ENCODE measurements around the gene NEDD8.

Gene NEDD8

GRCh38 chr14:24277071-24277470 lies 44.9 kb upstream of the NEDD8 start:
- ATAC-seq (ENCODE audit: insufficient read depth, low read depth) (no peak), DNase-seq (no peak)
- no peak overlapping the region for H3K27ac ChIP-seq (ENCODE audit: low read length)
- H3K9me3 ChIP-seq (ENCODE audit: insufficient read depth, low read length, severe bottlenecking), result no peaks in the 10 kb centered on the region
- no peaks in the 10 kb centered on the region for H4K20me1 ChIP-seq (ENCODE audit: insufficient read depth, low read length)
- TF ChIP-seq EZH2 (IDR thresholded peaks at IDR 0.05; ENCODE audit: borderline replicate concordance, low read depth, low read length, severe bottlenecking) (no peak), CTCF (IDR thresholded peaks at IDR 0.05; ENCODE audit: borderline replicate concordance, extremely low read depth, low read length, poor library complexity, severe bottlenecking) (no peak)
- no peaks in the 10 kb centered on the region for H3K36me3 ChIP-seq (ENCODE audit: insufficient read depth, low read length)
- no peak overlapping the region for H2AFZ ChIP-seq (ENCODE audit: low read depth, low read length)
- 0 out of 2 replicates have a peak, but pooled peaks cover under 1% of the 10 kb centered on the region for H3K79me2 ChIP-seq (ENCODE audit: insufficient read depth, low read length)
- H3K4me3 ChIP-seq (ENCODE audit: low read depth in 1 of 2, low read length in 2 of 2), result no peak overlapping the region
- H3K4me2 ChIP-seq (ENCODE audit: insufficient read depth, low read length), result no peak overlapping the region
- peaks cover 8% of the 10 kb centered on the region for H3K4me1 ChIP-seq (ENCODE audit: insufficient read depth, low read length)
- H3K9ac ChIP-seq (ENCODE audit: low read depth, low read length), result no peak overlapping the region
- H3K27me3 ChIP-seq (ENCODE audit: insufficient read depth, low read length, poor library complexity), result no peaks in the 10 kb centered on the region

GRCh38 chr14:24274101-24274543 lies 42.0 kb upstream of the NEDD8 start:
- Histone ChIP-seq H2AFZ (ENCODE audit: low read depth, low read length) (no peak overlapping the region), H3K36me3 (ENCODE audit: insufficient read depth, low read length) (no peaks in the 10 kb centered on the region), H3K79me2 (ENCODE audit: insufficient read depth, low read length) (peaks cover 6% of the 10 kb centered on the region; the same call in 1 of the 2 replicates), H3K9me3 (ENCODE audit: insufficient read depth, low read length, severe bottlenecking) (no peaks in the 10 kb centered on the region), H3K4me2 (ENCODE audit: insufficient read depth, low read length) (no peak overlapping the region), H3K4me1 (ENCODE audit: insufficient read depth, low read length) (peaks cover 27% of the 10 kb centered on the region), H3K9ac (ENCODE audit: low read depth, low read length) (no peak overlapping the region), H4K20me1 (ENCODE audit: insufficient read depth, low read length) (no peaks in the 10 kb centered on the region), H3K27ac (ENCODE audit: low read length) (no peak overlapping the region), H3K4me3 (ENCODE audit: low read depth in 1 of 2, low read length in 2 of 2) (no peak overlapping the region), H3K27me3 (ENCODE audit: insufficient read depth, low read length, poor library complexity) (no peaks in the 10 kb centered on the region)
- no peak for TF ChIP-seq EZH2 (IDR thresholded peaks at IDR 0.05; ENCODE audit: borderline replicate concordance, low read depth, low read length, severe bottlenecking)
- TF ChIP-seq CTCF (IDR thresholded peaks at IDR 0.05; ENCODE audit: borderline replicate concordance, extremely low read depth, low read length, poor library complexity, severe bottlenecking), result no peak
- no peak for DNase-seq
- ATAC-seq (ENCODE audit: insufficient read depth, low read depth), result no peak

- no peaks in the 10 kb centered on the region for H3K9me3 ChIP-seq (ENCODE audit: insufficient read depth, low read length, severe bottlenecking)
- DNase-seq, result no peak
Observed at GRCh38 chr14:24273422-24273998, 41.3 kb upstream of the NEDD8 start.

More at GRCh38 chr14:24273422-24273998, 41.3 kb upstream of the NEDD8 start:
- peaks cover 27% of the 10 kb centered on the region for H3K4me1 ChIP-seq (ENCODE audit: insufficient read depth, low read length)
- peaks cover 6% of the 10 kb centered on the region; the same call in 1 of the 2 replicates for H3K79me2 ChIP-seq (ENCODE audit: insufficient read depth, low read length)
- H3K27me3 ChIP-seq (ENCODE audit: insufficient read depth, low read length, poor library complexity), result no peaks in the 10 kb centered on the region
- H3K4me2 ChIP-seq (ENCODE audit: insufficient read depth, low read length), result no peak overlapping the region
- H2AFZ ChIP-seq (ENCODE audit: low read depth, low read length), result no peak overlapping the region
- no peaks in the 10 kb centered on the region for H3K36me3 ChIP-seq (ENCODE audit: insufficient read depth, low read length)
- H3K4me3 ChIP-seq (ENCODE audit: low read depth in 1 of 2, low read length in 2 of 2), result no peak overlapping the region
- no peak for ATAC-seq (ENCODE audit: insufficient read depth, low read depth)
- no peak for TF ChIP-seq EZH2 (IDR thresholded peaks at IDR 0.05; ENCODE audit: borderline replicate concordance, low read depth, low read length, severe bottlenecking)
- peak; percentile 17 for TF ChIP-seq CTCF (IDR thresholded peaks at IDR 0.05; ENCODE audit: borderline replicate concordance, extremely low read depth, low read length, poor library complexity, severe bottlenecking)
- no peak overlapping the region for H3K9ac ChIP-seq (ENCODE audit: low read depth, low read length)
- H3K27ac ChIP-seq (ENCODE audit: low read length), result no peak overlapping the region
- H4K20me1 ChIP-seq (ENCODE audit: insufficient read depth, low read length), result no peaks in the 10 kb centered on the region
